SK-N-MC (cell line): ENCODE measurements around the gene LOC128125822.

ENCODE experiments used
- FOXP2 ChIP-seq: optimal IDR thresholded peaks from 2 replicates; pipeline ENCODE3; 2011; ENCODE audit warnings: mild to moderate bottlenecking, moderate library complexity; ENCODE audit not compliant: insufficient read depth; ENCODE audit errors: extremely low read length, control extremely low read depth
- POLR2AphosphoS5 ChIP-seq: IDR thresholded peaks from 2 replicates; pipeline ENCODE4 v1.6.1; 2012; ENCODE audit warnings: mild to moderate bottlenecking, low read depth, low read length, borderline replicate concordance

DNA sequence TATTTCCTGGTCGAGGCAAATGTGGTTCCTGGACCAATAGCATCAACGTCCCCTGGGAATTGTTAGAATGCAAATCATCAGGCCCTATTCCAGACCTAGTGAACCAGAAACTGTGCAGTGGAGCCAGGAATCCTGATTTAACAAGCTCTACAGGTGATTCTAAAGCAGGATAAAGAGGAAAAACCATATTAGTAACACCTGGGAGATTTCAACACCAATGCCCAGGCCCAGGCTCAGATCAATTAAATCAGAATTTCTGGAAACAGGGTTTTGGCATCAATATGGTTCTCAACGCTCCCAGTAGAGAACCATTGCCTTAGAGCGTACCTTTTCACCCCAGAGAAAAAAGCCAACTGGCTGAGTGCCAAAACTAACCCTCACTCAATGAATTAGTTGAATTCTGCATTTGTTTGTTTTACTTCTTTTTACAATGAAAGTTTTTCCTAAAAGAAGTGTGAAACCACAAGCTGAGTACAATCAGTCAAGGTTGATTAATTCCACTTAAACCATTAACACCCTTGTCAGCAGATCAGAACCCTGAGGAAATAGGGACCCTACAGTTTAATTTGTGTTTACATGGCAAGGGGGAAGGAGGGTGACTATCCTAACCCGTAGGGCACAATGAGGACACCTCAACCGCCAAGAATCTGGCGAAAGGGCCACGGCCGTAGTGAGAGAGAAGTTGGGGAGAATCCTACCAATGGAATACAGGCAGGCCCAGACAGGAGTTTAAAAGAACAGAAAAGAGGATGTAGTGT lies 34.9 kb upstream of the LOC128125822 start:
- TF ChIP-seq FOXP2: no peak
- no peak for TF ChIP-seq POLR2AphosphoS5
